8988T (cell line): ENCODE measurements around the gene CTR9.

ENCODE experiments used
- DNase-seq: peaks from one replicate; pipeline ENCODE4 v3.0.0; 2011

CTR9 gene

DNA sequence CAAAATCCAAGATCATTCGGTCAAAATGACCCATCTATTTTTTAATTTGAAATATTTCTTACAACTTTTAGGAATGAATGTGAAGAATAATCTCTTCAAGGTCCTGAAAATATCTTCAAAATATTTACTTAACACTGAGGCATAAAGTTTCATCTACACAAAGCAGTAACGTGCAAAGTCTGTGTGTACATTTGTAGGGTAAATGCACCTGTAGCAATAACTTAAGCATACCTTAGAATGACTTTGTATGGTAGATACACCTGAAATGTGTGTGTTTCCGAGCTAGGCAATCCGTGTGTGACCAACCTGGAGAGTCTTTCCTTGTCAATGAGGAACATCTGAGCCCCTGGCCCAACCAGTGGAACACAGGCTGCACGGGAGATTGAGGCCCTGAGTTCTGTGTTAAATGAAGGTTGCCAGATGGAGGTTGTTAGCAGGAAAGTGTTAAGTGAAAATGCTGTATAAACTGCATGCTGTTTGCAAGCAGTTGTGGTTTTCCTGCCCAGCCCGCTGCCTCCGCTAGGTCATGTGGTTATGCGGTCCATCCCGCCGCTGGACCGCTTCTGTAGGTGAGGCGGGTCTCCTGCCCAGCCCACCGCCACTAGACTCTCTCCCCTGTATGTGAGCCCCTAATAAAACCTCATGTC is 7.6 kb upstream of the CTR9 start:
- no peak for DNase-seq

DNA sequence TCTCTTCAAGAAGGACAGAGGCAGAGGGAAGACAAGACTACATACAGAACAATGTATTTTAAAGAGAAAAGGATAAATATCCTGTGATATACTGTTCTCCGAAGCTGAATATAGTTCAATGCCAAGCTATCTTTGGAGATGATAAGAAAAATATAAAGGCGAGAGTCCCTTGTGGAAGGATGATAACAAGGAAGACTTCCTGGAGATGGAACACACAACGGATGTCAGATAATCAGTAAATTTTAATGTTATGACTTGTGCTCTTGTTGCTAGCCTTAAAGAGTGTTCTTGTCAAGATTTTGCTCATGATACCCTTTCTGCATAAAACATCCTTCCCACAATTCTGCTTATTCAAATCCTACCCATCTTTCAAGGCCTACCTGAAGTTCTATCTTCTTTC is 6.8 kb upstream of the CTR9 start:
- no peak for DNase-seq

- DNase-seq, result no peak
Measured at GRCh38 chr11:10746871-10747270, 4.2 kb upstream of the CTR9 start.

GRCh38 chr11:10747733-10748132 is 3.3 kb upstream of the CTR9 start:
- DNase-seq, result no peak

DNA sequence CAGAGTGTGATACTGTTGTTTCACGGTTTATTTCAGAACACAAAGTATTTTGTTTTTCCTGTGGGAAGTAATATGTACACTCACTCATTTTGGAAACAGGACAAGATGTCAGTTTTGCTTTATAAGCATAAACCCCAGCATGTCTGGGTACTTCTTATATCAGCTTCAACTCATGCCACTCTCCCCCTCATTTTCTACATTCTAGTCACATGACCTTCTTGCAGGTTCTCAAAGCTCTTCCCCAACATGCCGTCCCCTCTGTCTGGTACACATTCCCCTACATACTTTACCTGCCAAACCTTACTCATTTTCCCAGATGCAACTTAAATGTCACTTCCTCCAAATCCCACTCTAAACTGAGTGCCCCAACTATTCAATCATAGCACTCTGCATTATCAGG is 1.6 kb upstream of the CTR9 start:
- DNase-seq, result no peak

- no peak for DNase-seq
Measured at GRCh38 chr11:10751581-10751940, 515 bp downstream of the CTR9 start.

- no peak for DNase-seq
Measured at GRCh38 chr11:10752061-10752460, 1.0 kb downstream of the CTR9 start.

- DNase-seq, result no peak
Measured at GRCh38 chr11:10752486-10752885, 1.4 kb downstream of the CTR9 start.

DNA sequence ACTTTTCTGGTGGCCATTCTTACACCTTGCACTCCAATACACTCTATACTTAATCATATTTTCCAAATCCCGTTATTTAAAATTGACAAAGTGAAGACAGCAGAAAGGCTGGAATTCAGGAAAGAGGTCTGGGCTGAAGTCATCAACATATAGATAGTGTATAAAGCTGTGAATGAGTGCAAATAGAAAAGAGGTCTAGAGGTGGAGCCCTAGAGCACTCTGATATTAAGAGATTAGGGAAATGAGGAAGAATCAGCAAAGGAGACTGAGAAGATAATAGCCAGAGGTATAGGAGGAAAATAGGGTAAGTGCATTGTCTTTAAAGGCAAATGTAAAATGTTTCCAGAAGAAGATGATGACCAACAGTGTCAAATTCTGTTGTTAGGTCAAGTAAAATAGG is 7.9 kb downstream of the CTR9 start:
- DNase-seq, result no peak

DNA sequence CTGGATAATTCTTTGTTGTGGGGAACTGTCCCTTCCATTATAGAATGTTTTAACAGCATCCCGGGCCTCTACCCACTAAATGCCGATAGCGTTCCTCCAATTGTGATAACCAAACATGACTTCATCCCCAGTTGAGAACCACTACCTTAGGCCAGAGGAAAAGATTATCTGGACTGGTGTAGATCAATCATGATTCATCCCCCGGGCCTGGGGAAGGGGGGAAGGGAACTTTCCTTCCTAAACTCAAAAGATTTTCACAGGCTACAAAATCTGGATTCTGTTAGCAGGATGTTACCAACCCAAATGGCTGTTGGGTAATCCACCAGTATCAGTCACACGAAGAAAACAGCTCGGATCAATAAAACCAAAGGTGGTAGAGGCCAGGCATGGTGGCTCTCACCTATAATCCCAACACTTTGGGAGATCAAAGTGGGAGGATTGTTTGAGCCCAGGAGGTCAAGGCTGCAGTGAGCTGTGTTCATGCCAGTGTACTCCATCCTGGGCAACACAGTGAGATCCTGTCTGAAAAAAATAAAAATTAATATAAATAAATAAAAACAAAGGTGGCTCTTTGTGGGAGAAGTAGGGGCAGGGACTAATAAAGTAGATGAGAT is 10.1 kb downstream of the CTR9 start:
- no peak for DNase-seq

GRCh38 chr11:10762185-10762584 is 11.1 kb downstream of the CTR9 start:
- no peak for DNase-seq

- no peak for DNase-seq
Measured at GRCh38 chr11:10762913-10763421, 11.9 kb downstream of the CTR9 start.

DNA sequence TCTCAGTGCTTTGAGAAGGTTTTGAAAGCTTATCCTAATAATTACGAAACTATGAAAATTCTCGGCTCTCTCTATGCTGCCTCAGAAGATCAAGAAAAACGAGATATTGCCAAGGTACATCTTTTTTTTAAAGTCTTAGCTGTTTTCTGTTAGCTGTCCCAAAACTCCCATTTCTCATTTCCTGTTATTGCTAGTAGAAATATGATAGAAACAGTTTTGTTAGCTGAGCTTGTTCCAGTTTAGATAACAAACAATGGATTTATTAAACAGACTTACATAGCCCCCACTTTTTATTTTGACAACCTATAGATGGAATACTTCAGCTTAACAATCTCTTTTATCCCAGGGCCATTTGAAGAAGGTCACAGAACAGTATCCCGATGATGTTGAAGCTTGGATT is 12.7 kb downstream of the CTR9 start:
- DNase-seq, result no peak

DNA sequence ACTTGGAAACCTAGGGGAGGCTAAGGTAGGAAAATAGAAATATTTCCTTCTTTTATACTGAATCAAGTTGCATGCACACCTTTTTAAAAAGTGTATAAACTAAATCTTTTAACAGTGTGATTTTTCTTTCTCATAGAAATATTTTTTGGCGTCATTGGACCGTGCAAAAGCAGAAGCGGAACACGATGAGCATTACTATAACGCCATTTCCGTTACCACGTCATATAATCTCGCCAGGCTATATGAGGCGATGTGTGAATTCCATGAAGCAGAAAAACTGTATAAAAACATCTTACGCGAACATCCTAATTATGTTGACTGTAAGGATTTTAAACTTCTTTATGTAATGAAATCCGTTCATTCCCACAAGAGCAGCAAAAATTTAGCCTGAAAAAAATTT is 13.4 kb downstream of the CTR9 start:
- DNase-seq, result no peak

- DNase-seq, result peak; percentile 38
Measured at GRCh38 chr11:10770626-10771254, 19.7 kb downstream of the CTR9 start.

DNA sequence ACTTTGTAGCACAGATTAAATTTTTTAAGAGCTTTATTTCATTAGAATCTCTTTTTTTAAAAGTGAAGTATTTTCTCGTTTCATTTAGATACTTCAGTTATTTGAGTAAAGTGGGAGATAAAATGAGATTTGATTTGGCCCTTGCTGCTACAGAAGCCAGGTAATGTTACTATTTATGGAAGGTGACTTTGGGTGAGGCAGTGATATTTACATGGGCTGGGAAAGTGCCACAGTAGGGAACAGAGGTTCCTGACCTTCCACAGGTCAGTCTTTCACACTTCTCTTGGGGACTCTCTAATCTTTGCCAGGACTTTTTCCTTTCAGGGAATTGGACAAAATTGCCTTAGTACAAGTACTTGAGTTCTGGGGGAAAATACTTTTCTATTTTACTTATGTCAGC is 20.4 kb downstream of the CTR9 start:
- DNase-seq, result no peak

DNA sequence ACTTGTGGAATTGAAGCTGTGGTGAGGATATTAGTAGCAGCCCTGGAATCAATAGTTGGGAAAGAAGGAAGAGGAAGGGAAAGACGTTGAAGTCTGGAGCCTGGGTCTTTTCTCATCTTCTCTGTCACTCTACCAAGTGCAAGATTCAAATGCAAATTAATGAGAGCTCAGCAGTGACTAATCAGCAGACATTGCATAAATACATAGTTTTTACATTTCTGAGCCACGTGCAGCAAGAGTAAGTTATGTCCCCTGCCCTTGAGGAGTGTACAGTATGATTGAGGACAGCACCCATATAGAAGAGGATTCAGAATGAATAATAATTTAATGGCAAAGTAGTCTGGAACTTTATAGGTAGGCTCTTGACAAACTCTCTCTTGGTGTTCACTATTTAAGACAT is 23.8 kb downstream of the CTR9 start:
- DNase-seq, result no peak

GRCh38 chr11:10777393-10777793 is 26.3 kb downstream of the CTR9 start:
- DNase-seq, result no peak

- DNase-seq, result no peak
Measured at GRCh38 chr11:10777806-10778205, 26.8 kb downstream of the CTR9 start.

- no peak for DNase-seq
Measured at GRCh38 chr11:10778217-10778970, 27.3 kb downstream of the CTR9 start.

DNA sequence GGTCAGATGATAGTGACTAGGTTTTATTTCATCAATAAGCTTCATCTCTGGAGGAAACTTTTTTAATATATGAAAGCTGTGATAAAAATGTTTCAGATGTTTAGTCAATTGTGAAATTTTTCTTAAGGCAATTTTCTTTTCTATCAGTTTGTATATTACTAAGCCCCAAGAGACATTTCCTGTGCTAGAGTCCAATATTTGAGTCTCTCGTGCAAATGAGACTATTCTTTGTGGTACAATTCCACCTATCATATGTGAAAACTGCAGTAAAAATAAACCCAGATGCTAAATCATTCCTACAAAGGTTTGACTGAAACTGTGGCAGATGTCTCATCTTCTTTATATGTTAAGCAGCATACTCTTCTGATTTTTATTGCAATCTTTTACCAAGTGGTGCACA is 28.0 kb downstream of the CTR9 start:
- DNase-seq, result no peak

DNA sequence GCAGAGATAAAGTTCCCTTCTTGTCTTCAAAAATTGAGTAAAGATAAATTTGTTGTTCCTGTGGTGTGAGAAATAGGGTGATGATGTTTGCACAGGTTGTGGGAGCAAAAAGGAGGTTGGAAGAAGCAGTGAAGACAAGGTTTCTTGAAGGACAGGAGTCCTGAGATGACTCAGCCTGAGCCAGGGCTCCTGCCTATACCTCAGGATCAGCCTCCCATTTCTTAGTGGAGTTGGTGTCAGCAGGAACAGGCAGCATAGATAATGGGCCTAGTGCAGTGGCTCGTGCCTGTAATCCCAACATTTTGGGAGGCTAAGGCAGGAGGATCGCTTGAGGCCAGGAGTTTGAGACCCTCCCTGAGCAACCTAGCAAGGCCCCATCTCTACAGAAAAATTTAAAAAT is 29.0 kb downstream of the CTR9 start:
- DNase-seq, result no peak

GRCh38 chr11:10784232-10785145 is 33.4 kb downstream of the CTR9 start:
- DNase-seq, result no peak
